HepG2 (cell line): ENCODE results near the gene CEMP1.

Experiments
- BCL6 ChIP-seq: IDR thresholded peaks from 2 replicates; pipeline ENCODE4 v1.6.1; 2016; ENCODE audit warnings: missing genetic modification reagents, missing compliant biosample characterization
- BHLHE40 ChIP-seq: IDR thresholded peaks from 2 replicates; pipeline ENCODE4 v1.6.1; 2011; ENCODE audit warnings: low read length, improper control_type of control experiment
- CTCF ChIP-seq: sonication (generic); formaldehyde crosslinking; IDR thresholded peaks from 2 replicates; pipeline ENCODE4 v1.5.0; 2020; ENCODE audit warnings: mild to moderate bottlenecking, missing genetic modification reagents, moderate library complexity
- MAFF ChIP-seq: IDR thresholded peaks from 2 replicates; pipeline ENCODE4 v1.6.1; 2011; ENCODE audit warnings: low read depth, low read length, improper control_type of control experiment
- MEIS2 ChIP-seq: sonication (generic); formaldehyde crosslinking; IDR thresholded peaks from 2 replicates; pipeline ENCODE4 v1.9.0; 2021; ENCODE audit warnings: mild to moderate bottlenecking, missing genetic modification reagents
- MYPOP ChIP-seq: sonication (generic); formaldehyde crosslinking; IDR thresholded peaks from 2 replicates; pipeline ENCODE4 v1.8.1; 2023; ENCODE audit warnings: mild to moderate bottlenecking, moderate library complexity, missing genetic modification reagents
- NBN ChIP-seq: fragments of 450-650 bp; conservative IDR thresholded peaks from 2 replicates; pipeline ENCODE4 v1.6.1; 2017
- PHF8 ChIP-seq: sonication (generic); formaldehyde crosslinking; IDR thresholded peaks from 2 replicates; pipeline ENCODE4 v1.5.0; 2020; ENCODE audit warnings: missing genetic modification reagents
- PRDM15 ChIP-seq: sonication (generic); formaldehyde crosslinking; IDR thresholded peaks from 2 replicates; pipeline ENCODE4 v1.4.0; 2020; ENCODE audit warnings: missing genetic modification reagents
- RAD21 ChIP-seq: fragments of 450-650 bp; formaldehyde crosslinking; IDR thresholded peaks from 2 replicates; pipeline ENCODE4 v1.5.0; 2020; ENCODE audit warnings: mild to moderate bottlenecking
- TFAP4 ChIP-seq: sonication (generic); IDR thresholded peaks from 2 replicates; pipeline ENCODE4 v1.6.1; 2016; ENCODE audit warnings: low read depth, borderline replicate concordance
- YEATS2 ChIP-seq: sonication (generic); formaldehyde crosslinking; IDR thresholded peaks from 2 replicates; pipeline ENCODE4 v1.4.0; 2020; ENCODE audit warnings: missing genetic modification reagents, borderline replicate concordance

GRCh38 chr16:2495041-2495440 is 36.2 kb downstream of the CEMP1 start:
- TF ChIP-seq BHLHE40, result no peak
- no peak for TF ChIP-seq MEIS2 (CRISPR knock-in tag)
- TF ChIP-seq PRDM15 (CRISPR knock-in tag), result no peak
- TF ChIP-seq RAD21 (CRISPR knock-in tag), result no peak
- no peak for TF ChIP-seq CTCF (CRISPR knock-in tag)
- TF ChIP-seq TFAP4, result no peak
- no peak for TF ChIP-seq YEATS2
- TF ChIP-seq MYPOP (CRISPR knock-in tag), result no peak
- no peak for TF ChIP-seq NBN
- TF ChIP-seq BCL6 (CRISPR knock-in tag), result no peak
- TF ChIP-seq MAFF, result no peak
- no peak for TF ChIP-seq PHF8 (CRISPR knock-in tag)
